ENCODE data around the gene IRS1.

GRCh38 chr2:226773291-226773690, 26.3 kb downstream of the IRS1 start:
- TF ChIP-seq CTCF (IDR thresholded peaks at IDR 0.05) (no peak), POLR2A (IDR thresholded peaks at IDR 0.05) (no peak)
